MM.1S (cell line): Measurements from ENCODE around the gene LNX2.

Experiments used
- CTCF ChIP-seq: fragments of 300-600 bp; sonication (generic); IDR thresholded peaks from 2 replicates; pipeline ENCODE4 v1.5.1; 2016; ENCODE audit warnings: antibody characterized with exemption, low read length, mixed read lengths
- EZH2 ChIP-seq: fragments of 300-600 bp; sonication (generic); optimal IDR thresholded peaks from 2 replicates; pipeline ENCODE3; 2017; ENCODE audit warnings: low read depth, mild to moderate bottlenecking, antibody characterized with exemption, low read length, mixed read lengths

DNA sequence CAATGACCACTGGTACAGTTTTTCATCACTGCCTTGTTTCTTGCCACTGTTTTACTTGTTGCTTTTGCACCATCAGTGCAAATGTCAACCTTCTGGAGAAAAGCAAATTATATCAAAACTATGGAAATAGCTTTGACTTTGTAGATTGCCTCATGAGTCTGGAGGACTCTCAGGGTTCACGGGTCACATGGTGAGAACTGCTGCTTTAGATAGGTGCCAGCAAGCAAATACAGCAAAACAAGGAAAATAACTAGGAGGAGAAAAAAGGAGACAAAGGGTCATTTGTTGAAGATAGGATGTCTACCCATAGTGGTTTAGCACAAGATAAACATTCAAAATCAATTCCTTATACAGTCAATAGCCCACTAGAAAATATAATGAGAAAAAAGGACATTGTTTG, 34.5 kb upstream of the LNX2 start:
- TF ChIP-seq CTCF (no peak), EZH2 (no peak)
